Fibroblast of skin of right biceps (primary cell): ENCODE results near the gene LRRC37A2.
"Not testable (repeated sequence)": the region's sequence is repeated elsewhere in the genome, so short reads cannot be mapped to it uniquely, and the experiment has no call there.

Experiments used
- DNase-seq: peaks from one replicate; pipeline ENCODE4 v3.0.0-alpha.2; 2013

The LRRC37A2 gene

DNA sequence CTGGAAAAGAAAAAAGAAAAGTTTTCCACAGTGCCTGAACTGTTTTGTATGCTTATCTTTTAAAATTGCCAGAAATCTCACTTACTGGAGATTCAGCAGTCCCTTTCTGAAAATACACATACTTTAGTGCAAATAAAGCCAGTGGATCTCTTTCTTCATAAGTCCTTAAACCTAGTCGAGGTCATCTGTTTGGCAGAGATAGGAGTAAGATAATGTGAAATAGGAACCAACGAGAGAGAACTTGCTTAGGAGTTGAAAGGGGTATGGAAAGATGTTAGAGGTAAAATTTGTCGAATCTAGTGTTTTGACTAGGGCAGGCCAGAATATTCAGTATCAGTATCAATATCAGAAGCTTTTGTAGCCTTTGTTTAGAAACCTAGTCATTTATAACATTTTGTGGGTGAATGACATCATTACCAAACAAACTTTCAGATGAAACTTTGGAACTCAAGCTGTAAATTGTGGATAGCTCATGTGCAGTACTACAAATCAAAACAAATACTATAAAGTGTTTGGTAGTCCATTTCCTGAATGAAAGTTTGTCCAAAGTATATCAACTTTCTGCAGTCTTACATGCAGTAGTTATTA lies 86.2 kb downstream of the LRRC37A2 start:
- DNase-seq = not testable (repeated sequence)

DNA sequence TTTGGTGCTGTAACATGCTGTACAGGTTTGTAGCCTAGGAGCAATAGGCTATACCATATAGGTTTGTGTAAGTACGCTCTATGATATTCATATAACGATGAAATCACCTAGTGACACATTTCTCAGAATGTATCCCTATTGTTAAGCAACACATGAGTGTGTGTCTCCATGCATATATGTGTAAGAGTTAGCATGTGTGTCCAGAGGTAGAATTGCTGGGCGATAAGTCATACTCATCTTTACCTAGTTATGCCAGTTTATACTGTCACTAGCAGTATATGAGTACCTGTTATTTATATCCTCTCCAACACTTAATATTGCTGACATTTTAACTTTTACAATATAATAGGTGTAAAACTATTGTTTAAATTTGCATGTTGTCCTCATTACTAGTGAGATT lies 88.5 kb downstream of the LRRC37A2 start:
- not testable (repeated sequence) for DNase-seq

DNA sequence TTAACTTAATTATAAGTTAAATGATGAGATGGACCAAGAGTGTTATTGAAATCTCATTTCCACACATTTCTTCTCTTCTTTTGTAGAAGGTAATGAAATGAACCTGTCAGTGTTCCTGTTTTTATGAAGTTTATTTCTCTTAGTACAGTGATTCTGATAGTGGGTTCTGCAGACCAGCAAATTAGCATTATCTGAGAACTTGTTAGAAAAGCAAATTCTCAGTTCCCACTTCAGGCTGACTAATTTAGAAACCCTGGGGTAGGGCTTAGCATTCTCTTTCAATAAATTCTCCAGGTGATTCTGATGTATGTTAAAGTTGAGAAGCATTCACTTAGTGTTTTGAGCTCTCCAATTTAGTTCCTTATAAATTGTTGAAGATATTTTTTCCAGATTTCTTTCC lies 90.9 kb downstream of the LRRC37A2 start:
- not testable (repeated sequence) for DNase-seq
